Inflammatory macrophage (primary cell): Measurements from ENCODE around the gene SEC14L1.
"Not testable (repeated sequence)": the region's sequence is repeated elsewhere in the genome, so short reads cannot be mapped to it uniquely, and the experiment has no call there.

Experiments used
- DNase-seq, 2 donors: peaks; one replicate each; pipeline ENCODE4 v3.0.0-alpha.2; 2020 to 2022

Gene SEC14L1

GRCh38 chr17:77142689-77143088, 1.9 kb downstream of the SEC14L1 start:
- no peak for DNase-seq

DNA sequence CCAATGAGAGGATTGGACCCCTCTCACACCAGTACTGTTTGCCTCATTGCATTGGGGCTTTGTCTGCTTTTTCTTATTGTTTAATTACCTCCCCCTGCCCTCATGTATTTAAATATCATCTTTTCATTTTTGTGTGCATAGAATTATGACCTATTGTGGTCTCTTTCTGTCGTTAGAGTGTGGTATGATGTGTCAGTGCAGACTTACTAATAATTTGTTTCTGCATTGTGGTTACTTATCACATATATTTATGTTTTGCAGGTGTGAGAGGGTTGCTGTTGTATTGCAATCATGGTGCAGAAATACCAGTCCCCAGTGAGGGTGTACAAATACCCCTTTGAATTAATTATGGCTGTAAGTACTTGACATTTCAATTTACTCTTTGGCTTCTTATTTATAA, 2.5 kb downstream of the SEC14L1 start:
- DNase-seq, result no peak

- no peak for DNase-seq
These were observed 3.5 kb downstream of the SEC14L1 start for GRCh38 chr17:77144227-77144626.

DNA sequence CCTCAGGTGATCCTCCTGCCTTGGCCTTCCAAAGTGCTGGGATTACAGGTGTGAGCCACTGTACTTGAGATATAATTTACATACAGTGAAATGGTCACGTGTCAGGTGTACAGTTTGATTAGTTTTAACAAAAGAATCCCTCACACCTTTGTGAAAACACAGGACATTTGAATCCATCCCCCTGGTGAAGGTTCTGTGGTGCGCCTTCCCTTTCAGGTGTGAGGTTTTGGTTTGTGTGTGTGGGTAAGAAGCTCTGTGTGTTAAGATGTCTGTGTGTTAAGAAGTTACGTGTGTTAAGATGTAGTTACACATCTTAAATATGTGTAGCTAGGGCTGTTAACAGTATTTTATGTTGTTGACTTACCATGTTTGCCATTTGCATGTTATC, 4.4 kb downstream of the SEC14L1 start:
- DNase-seq, result no peak

- DNase-seq, result peak in 1 of 2 donors; percentile 28
These were observed 5.0 kb downstream of the SEC14L1 start for GRCh38 chr17:77145612-77146245.

DNA sequence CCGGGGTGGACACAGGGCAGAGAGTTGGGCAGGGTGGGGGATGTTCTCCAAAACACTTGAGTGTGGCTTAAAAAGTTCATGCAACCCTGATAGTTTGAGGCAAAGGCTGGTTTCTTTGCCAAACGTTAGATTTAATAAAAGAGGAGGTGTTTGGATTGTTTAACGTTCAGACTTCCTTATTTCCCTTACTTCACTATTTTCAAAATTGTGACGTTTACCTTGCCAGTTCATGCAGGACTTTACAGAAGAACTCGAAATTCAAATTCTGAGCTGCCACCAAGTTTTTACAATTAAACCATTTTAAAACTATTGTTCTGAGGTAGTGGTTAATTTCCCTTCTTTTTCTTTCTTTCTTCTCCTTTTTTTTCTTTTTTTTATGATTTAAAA, 5.5 kb downstream of the SEC14L1 start:
- peak in 1 of 2 donors; percentile 47 for DNase-seq

DNA sequence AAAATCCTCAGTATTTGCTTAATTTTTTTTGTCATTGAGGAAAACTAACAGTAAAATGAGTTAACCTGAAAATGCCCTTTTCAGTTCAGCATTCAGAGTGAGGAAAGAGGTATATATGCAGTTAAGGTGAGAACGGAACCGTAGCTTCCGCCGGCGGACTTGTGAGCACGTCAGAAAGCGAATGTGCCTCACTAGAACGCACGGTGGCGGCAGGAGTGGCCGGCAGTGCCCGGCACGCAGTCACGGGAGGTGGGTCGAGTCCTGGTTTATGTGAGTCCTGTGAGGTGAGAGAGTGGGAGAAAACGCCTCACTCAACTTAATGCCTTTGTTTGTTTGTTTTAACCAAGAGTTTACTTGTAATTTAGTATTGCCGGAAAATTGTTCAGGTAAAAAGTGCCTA, 6.1 kb downstream of the SEC14L1 start:
- no peak for DNase-seq

DNA sequence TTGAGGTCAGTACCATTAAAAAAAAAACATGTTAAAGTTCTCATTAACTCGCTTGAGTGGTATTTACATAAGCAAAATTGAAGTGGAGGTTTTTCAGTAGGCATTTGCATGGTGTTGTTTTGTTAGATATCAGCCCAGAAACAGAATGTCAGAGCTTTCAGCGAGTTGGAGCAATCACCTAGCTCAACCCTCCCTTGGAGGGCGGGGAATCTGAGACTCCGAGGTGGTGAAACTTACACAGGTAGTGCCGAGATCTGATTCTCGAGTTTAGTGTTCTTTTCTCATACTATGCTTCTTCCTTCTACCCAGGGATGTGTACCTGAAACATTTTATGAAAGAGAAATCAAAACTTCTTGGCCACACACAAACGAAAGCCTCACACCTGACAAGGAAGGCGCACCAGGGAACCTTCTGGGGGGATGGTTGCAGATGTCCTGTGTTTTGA, 6.6 kb downstream of the SEC14L1 start:
- no peak for DNase-seq

- no peak for DNase-seq
These were observed 7.5 kb downstream of the SEC14L1 start for GRCh38 chr17:77148077-77148939.

GRCh38 chr17:77148940-77149510, 8.3 kb downstream of the SEC14L1 start:
- no peak for DNase-seq

DNA sequence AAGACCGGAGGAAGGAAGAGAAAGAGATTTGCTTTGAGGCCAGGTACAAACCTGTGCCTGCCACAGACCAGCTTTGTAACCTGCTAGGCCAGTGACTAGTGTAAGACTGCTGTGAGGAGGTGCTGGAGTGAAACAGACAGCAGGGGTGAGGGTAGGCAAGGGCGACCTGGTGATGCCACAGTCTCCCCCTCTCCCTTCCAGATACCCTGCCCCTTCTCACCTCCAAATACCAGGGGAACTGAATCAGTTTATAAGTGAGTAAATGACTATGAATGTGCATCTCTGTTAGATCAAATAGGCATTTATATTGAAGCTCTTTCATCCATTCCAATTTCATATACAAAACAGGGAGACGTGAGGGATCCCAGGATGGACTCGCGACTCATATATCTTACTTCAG, 9.4 kb downstream of the SEC14L1 start:
- no peak for DNase-seq

- DNase-seq, result no peak
These were observed 10.4 kb downstream of the SEC14L1 start for GRCh38 chr17:77151186-77151585.

DNA sequence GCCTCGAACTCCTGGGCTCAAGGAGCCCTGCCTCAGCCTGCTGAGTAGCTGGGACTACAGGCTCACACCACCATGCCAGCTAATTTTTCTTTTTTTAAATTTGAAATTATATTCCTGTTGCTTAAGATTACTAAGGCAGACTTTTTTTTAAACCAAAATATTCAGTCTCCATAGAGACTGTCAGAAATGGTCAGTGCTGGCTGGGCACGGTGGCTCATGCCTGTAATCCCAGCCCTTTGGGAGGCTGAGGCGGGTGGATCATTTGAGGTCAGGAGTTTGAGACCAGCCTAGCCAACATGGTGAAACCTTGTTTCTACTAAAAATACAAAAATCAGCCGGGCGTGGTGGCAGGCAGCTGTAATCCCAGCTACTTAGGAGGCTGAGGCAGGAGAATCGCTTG, 11.3 kb downstream of the SEC14L1 start:
- DNase-seq, result not testable (repeated sequence)

GRCh38 chr17:77153472-77153871, 12.7 kb downstream of the SEC14L1 start:
- DNase-seq, result no peak

DNA sequence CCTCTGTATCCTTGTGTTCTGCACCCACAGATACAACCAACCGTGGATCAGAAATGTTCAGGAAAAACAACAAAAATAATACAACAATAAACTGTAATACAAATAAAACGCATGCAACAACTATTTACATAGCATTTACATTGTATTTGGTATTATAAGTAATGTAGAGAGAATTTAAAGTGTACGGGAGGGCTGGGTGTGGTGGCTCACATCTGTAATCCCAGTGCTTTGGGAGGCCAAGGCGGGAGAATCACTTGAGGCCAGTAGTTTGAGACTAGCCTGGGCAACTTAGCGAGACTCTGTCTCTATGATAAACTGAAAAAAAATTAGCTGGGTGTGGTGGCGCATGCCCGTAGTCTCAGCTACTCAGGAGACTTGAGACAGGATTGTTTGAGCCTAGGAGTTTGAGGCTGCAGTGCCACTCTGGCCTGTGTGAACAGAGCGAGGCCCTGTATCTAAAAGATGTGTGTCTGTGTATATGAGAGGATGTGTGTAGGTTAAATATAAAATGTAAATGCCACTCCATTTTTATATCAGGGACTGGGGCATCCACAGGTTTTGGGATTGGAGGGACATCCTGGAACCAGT, 13.3 kb downstream of the SEC14L1 start:
- DNase-seq, result no peak

- no peak for DNase-seq
These were observed 14.4 kb downstream of the SEC14L1 start for GRCh38 chr17:77155125-77155524.

- peak; percentile 86 to 88 for DNase-seq
These were observed 17.0 kb downstream of the SEC14L1 start for GRCh38 chr17:77157766-77158165.

GRCh38 chr17:77160091-77160874, 19.5 kb downstream of the SEC14L1 start:
- no peak for DNase-seq

GRCh38 chr17:77160875-77161530, 20.2 kb downstream of the SEC14L1 start:
- DNase-seq, result no peak

DNA sequence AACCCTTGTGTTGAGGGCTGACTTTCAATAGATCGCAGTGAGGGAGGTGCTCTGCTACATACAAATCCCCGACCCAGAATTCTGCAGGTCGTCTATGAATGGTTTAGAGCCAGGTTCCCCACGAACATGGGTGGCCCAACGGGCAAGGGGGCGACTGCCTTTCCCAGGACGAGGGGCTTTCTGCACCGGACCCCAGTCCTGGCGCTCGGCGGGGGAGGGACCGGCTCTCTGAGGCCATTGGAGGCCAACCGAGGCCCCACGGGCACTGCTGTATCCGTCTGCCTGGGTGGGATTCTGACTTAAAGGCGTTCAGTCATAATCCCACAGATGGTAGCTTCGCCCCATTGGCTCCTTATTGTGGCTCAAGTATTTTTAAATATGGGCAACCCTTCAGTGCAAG, 21.2 kb downstream of the SEC14L1 start:
- no peak for DNase-seq

GRCh38 chr17:77163001-77163400, 22.2 kb downstream of the SEC14L1 start:
- no peak for DNase-seq
